ENCODE results near the gene OR7G1. TPM values are rescaled to one million over a fixed set of nuclear protein-coding genes. Genes with fewer than 3 reads are reported as not detected.

Gene OR7G1
- total RNA-seq = not detected in 2 replicates

GRCh38 chr19:9115307-9115813 lies at the start of gene OR7G1:
Gene OR7G1 (minus strand): TSS chr19:9115763. CDS start chr19:9115763, 0 bp downstream.

GRCh38 chr19:9140159-9140874 lies 24.8 kb upstream of the OR7G1 start, which contains the start of gene ZNF317:
Gene ZNF317 (plus strand): TSS chr19:9140397. CDS start chr19:9156017, 15,620 bp downstream.

GRCh38 chr19:9126900-9127405 lies 11.4 kb upstream of the OR7G1 start, which contains the start of gene OR7G3:
Gene OR7G3 (minus strand): TSS chr19:9126950. CDS start chr19:9126950, 0 bp downstream.

GRCh38 chr19:9107375-9107774 lies 8.2 kb downstream of the OR7G1 start, which contains the start of gene OR7G2:
Gene OR7G2 (minus strand): TSS chr19:9107475. CDS start chr19:9103243, 4,232 bp downstream.

GRCh38 chr19:9086761-9087160 lies 28.8 kb downstream of the OR7G1 start, which contains the start of gene OR1M1:
Gene OR1M1 (plus strand): TSS chr19:9087061. CDS start chr19:9093245, 6,184 bp downstream.

Other genes with a start within 250 kb of the OR7G1 start
- not detected in 2 replicates for gene MUC16, start 105.4 kb downstream of the OR7G1 start, total RNA-seq
- not detected in 2 replicates for gene OR1M1, start 28.7 kb downstream of the OR7G1 start, total RNA-seq
- gene OR7G2, start 8.3 kb downstream of the OR7G1 start, total RNA-seq = not detected in 2 replicates
- not detected in 2 replicates for gene OR7G3, start 11.2 kb upstream of the OR7G1 start, total RNA-seq
- 12.8 and 15.0 TPM in 2 replicates for gene ZNF317, start 24.6 kb upstream of the OR7G1 start, total RNA-seq
- under 0.01 TPM in 1 of 2 replicates, not detected in the other for gene OR7D2, start 63.2 kb upstream of the OR7G1 start, total RNA-seq
- gene OR7D4, start 103.8 kb upstream of the OR7G1 start, total RNA-seq = not detected in 2 replicates
- gene OR7E24, start 135.2 kb upstream of the OR7G1 start, total RNA-seq = not detected in 2 replicates
- 10.9 and 19.1 TPM in 2 replicates for gene ZNF699, start 194.1 kb upstream of the OR7G1 start, total RNA-seq
- 4.9 and 5.2 TPM in 2 replicates for gene ZNF559, start 208.4 kb upstream of the OR7G1 start, total RNA-seq
- gene ZNF177, start 247.2 kb upstream of the OR7G1 start, total RNA-seq = 0.08 and 0.39 TPM in 2 replicates